Hippocampal formation (tissue), 2 donors: ENCODE measurements around the gene GALNT9.

ENCODE experiments used
- DNase-seq, 2 donors: peaks; one replicate each; lab custom pipeline; 2025; lab: John Stamatoyannopoulos, UW

Gene GALNT9

DNA sequence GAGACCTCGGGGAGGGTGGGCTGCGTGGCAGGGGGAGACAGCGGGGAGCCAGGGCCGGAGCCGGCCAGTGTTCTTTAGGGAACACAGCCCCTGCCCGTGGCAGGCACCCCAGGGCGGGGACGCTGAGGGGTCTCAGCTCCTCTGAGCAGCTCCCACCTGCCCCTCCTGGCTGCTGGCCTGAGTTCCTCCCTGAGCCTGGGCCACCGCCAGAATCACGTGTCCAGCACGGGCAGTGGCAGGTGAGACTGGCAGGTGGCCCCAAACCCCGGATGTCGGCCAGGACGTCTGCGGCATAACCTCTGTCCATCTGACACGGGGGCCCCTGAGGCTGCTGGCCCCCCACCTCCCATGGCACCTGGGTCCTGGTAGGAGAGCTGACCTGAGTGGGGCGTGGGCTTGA, 160.0 kb downstream of the GALNT9 start:
- no peak for DNase-seq

DNA sequence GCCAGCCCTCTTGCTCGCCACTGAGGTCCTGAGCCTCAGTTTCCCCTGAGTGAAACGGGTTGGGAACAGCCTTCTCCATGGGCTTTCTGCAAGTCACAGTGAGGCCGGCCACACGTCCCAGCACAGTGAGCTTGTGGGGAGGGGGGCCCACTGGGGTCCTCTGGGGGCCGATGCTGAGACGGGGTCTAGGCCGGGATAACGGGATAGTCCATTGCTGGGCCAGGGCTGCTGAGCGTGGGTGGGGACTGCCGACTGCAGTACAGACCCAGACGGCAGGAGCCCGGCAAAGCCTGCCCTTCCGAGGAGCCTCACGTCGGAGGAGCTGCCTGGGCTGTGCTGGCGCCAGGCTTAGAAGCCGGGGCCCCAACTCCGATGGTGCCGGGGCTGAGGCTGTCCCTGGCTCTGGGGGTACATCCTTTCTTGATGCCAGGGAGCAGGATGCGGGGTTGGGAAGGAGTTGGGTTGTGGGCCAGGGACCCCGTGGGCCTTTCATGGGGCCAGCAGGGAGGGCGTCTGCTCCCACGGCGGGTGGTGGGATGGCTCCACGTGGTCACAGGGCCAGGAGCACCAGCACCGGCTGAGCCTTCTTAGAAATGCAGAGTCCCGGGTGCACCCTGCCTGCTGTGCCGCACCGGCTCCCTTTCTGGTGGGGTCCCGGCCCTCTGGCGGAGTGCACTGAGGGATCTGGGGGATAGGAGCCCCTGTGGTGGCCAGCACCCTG, 160.9 kb downstream of the GALNT9 start:
- DNase-seq = no peak

DNA sequence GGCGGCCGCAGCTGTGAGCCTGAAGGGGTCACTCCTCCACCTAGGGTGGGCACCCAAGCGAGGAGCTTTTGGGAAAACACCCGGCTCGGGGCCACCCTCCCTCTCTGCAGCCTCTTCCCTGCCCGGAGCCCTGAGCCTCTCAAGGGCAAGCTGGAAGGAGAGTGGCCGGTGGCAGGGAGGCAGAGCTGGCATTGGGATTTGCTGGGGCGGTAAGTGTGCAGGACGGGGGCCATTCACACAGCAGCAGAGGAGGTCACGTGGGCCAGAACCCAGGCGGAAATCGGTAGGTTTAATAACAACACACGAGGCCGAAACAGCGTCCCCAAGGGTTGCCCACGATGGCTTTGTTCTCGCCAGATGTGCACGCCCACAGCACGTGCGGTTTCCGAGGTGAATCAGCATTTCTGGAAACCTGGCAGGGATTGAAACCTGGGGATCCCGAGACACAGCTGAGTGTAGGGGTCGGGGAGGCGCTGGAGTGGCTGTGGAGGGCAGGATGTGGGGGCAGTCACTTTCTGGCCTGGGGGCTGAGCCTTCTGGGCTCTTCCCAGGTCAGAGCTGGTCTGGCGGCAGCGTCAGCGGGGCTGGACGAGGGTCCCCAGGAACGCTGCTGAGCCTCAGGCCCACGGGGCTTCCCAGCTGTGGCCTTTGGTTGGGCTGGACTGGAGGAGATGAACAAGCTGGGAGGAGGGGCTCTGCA, 161.6 kb downstream of the GALNT9 start:
- DNase-seq = no peak

DNA sequence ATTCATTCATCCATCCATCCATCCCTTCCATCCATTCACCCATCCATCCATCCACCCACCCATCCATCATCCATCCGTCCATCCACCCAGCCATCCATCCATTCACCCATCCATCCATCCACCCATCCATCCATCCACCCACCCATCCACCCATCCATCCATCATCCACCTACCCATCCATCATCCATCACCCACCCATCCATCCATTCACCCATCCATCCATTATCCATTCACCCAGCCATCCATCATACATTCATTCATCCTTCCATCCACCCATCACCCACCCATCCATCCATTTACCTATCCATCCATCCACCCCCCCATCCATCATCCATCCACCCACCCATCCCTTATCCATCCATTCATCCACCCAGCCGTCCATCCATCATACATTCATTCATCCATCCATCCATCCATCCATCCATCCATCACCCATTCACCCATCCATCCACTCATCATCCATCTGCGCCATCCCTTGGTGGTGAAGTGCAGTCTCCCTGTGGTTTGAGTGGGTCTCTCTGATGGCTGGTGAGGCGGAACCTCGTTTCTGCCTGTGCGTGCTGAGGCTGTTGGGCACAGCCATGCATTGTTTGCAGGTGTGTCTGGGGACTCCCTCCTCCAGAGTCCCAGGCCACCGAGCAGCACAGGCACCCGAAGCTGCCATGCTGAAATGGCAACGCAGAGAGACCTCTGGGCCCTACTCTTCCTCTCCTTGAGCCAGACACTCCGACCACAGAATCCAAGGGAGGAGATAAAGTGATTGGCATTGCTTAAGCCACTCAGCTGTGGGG, 162.4 kb downstream of the GALNT9 start:
- DNase-seq = no peak

DNA sequence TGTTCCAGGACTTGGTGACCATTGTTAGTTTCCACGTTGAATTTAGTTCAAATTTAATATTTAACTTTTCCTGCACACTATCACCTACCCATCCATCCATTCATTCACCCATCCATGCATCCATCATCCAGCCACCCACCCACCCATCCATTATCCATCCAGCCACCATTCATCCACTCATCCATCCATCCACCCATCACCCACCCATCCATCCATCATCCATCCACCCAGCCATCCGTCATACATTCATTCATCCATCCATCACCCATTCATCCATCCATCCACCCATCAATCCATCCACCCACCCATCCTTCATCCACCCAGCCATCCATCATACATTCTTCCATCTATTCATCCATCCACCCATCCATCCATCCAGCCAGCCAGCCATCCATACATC, 163.3 kb downstream of the GALNT9 start:
- no peak for DNase-seq

DNA sequence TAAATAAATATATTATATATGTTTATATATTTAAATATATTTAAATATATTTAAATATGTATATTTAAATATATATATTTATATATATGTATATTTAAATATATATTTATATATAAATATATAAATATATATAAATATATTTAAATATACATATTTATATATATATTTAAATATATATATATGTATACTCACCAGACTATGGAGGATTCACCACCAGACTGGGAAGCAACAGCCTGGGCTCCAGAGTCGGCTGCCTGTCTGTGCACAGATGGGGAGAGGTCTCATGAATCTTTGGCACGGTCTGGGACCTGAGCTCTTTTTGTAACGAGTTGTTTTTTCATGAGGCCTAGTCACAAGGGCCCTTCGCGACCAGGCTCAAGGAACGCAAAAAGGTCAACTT, 163.8 kb downstream of the GALNT9 start:
- DNase-seq = no peak

DNA sequence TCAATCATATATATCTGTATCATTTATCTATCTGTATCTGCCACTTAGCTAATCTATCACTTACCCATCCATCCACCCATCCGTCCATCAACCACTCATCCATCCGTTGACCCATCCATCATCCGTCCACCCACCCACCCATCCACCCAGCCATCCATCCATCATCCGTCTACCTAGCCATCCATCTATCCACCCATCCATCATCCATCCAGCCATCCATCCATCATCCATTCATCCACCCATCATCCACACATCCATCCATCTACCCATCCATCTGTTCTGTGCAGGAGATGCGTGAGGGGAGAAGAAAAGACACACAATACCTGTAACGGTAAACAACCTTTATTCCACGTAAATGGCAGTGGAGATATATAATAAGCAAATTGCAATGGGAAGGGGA, 165.0 kb downstream of the GALNT9 start:
- DNase-seq = no peak

DNA sequence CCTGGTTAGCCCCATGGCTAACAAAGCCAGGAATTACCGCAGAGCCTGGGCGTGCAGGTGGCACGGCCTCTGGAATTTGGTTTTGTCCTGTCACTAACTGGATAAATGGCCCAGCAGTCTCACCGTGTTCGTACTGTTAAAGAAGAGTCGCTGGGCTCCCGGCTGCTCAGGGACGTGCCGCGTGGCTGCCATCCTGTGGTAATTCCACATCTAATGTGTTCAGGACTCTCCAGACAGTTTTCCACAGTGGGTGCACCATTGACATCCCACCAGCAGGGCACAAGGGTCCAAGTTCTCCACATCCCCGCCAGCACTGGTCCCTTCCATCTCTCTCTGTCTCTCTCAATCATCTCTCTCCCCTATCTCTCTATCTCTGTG, 165.5 kb downstream of the GALNT9 start:
- no peak for DNase-seq

DNA sequence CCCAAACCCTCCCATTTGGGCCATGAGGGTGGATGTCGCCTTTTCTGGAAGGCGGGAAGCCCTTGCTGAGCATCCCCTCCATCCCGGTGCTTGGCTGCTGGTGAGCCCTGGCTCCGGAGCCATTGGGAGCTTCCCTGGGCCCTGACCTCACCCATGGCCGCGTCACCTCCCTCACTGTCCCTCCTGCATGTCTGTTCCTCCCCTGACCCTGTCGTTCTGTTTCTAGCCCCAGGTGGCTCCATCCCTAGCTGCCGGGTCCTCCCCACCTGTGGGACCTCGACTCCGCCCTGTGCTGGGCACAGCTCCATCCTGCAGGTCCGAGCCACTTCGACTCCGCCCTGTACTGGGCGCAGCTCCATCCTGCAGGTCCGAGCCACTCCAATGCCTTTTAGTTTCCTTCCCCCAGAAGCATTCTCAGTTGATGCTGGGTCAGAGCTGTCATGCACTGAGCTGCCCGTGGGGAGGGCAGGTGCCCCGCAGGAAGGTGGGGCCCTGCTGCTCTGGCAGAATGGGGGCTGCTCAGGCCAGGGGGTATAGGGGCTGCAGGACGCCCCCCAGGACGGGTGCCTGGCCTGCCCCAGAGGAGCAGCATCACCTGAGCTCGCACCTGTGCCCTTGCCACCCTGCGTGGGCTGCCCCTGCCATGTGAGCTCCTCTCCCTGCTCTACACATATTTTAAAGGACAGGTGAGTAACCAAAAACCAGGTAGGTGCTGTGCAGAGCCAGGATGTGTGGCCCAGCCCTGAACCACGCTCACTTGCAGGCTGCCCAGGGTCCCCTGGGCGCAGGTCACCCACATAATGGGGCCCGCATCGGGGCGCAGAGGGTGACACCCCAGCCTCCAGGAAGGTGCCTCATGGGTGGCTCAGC, 166.1 kb downstream of the GALNT9 start:
- DNase-seq = no peak

DNA sequence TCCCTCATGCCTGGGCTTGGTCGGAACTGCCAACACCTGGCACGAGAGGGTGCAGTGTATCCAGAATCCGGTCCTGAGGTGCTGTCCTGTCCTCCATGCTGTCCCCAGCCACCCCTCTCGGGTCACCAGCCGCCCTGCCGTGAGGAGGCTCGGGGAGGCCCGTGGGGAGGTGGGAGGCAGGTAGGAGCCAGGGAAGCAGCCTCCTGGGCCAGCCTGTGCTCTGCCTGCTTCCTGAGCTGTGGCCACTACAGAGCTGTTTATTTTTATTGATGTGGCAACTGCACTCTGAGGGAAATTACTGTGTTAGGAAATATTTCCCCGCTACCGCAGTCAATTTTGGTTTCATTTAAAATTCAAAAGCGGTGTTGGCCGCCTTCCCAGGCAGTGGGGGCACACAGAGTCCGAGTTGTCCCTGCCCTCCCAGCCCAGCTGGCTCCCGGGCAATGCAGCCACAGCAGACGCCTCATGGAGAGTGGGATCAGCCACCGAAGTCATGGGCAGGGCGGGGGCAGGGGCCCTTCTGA, 166.8 kb downstream of the GALNT9 start:
- peak in 1 of 2 donors; percentile 12 for DNase-seq

DNA sequence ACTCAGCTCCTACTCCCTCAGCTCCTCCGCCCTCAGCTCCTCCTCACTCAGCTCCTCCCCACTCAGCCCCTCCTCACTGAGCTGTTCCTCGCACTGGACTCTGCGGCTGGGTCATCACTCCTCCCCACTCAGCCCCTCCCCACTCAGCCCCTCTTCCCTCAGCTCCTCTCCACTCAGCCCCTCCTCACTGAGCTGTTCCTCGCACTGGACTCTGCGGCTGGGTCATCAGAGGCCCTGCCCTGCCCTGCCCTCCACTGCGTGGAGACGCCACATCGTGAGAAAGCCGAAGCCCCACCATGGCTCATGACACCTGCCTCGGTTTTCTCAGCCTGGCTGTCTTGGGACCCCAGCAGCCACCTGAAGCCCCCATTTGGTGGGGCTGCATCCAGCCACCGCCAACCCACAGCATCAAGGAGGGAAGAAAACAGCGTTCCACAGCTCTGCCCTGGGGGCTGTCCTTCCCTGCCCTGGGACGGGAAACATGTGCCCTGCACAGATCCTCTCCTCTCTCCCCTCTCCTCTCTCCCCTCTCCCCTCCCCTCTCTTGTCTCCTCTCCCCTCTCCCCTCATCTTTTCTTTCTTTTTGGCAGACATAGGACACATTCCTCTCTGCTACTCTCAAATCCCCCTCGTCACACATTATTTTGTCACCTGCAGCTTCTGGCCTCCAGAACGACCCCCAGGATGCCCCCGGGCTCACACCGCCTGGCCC, 167.4 kb downstream of the GALNT9 start:
- DNase-seq = no peak

DNA sequence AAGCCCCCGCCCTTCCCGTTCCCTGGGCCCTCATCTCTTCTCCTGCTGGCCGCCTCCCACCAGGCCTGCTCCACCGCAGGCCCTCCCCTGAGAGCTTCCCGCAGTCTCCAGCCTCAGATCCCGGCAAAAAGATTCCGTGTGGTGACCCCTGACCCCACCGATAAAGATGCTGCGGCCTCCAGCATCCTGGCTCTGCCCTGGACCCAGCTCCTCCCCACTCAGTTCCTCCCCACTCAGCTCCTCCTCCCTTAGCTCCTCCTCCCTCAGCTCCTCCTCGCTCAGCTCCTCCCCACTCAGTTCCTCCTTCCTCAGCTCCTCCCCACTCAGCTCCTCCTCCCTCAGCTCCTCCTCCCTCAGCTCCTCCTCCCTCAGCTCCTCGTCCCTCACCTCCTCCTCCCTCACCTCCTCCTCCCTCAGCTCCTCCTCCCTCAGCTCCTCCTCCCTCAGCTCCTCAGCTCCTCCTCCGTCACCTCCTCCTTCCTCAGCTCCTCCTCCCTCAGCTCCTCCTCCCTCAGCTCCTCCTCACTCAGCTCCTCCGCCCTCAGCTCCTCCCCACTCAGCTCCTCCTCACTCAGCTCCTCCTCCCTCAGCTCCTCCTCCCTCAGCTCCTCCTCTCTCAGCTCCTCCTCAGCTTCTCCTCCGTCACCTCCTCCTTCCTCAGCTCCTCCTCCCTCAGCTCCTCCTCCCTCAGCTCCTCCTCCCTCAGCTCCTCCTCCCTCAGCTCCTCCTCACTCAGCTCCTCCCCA, 168.2 kb downstream of the GALNT9 start:
- DNase-seq = no peak

DNA sequence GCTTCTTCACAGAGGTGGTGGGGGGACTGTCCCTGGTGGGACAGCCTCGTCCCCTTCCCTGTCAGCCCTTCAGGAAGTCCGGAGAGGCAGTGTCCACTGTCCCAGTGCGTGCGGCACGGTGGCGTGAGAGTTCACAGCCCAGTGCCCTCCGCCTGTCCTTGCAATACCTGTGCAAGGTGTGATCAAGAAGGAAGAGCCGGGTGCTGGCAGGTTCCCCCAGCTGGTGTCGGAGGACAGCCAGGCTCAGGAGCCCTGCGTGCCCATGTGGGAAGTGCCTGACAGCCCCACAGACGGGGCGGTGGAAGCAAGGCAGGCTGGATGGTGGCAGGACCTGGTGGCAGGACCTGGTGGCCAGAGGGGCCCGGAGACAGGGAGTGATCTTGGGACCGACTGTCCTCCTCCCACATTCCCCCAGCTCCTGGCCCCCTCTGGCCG, 168.8 kb downstream of the GALNT9 start:
- no peak for DNase-seq

DNA sequence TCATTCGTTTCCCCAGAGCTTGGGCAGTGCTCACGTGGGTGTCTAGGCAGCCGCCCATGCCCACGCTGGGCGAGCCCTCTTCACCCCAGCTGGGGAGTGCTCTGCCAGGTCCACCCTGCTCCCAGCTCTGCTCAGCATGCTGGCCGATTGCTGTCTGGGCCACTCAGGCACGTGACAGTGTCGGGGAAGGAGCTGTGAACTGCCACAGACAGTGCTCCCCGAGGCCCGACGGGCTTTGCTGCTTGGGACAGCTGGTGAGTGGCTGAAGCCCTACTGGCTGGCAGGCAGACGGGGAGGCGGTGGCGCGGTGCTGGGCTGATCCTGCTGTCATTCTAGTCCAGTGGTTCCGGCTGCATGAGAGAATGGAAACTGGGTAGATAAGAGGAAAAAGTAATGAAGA, 169.4 kb downstream of the GALNT9 start:
- DNase-seq = no peak

DNA sequence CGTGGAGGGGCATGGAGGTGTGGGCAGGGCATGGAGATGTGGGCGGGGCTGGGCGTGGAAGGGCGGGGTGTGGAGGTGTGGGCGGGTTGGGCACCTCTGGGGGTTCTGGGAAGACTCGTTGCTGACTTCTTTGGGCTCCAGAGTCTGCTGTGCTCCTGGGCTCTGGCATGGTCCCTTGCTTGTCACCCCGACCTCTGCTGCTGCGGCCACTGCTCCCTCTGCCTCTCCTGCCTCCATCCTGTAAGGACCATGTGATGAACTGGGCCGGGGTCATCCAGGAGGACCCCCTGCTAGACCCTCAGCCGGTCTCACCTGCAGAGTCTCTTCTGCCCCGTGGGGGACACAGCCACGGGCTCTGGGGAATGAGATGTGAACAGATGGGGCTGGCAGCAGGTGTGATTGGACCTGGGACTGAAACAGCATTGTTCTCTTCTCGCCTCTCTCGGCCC, 169.8 kb downstream of the GALNT9 start:
- DNase-seq = no peak

DNA sequence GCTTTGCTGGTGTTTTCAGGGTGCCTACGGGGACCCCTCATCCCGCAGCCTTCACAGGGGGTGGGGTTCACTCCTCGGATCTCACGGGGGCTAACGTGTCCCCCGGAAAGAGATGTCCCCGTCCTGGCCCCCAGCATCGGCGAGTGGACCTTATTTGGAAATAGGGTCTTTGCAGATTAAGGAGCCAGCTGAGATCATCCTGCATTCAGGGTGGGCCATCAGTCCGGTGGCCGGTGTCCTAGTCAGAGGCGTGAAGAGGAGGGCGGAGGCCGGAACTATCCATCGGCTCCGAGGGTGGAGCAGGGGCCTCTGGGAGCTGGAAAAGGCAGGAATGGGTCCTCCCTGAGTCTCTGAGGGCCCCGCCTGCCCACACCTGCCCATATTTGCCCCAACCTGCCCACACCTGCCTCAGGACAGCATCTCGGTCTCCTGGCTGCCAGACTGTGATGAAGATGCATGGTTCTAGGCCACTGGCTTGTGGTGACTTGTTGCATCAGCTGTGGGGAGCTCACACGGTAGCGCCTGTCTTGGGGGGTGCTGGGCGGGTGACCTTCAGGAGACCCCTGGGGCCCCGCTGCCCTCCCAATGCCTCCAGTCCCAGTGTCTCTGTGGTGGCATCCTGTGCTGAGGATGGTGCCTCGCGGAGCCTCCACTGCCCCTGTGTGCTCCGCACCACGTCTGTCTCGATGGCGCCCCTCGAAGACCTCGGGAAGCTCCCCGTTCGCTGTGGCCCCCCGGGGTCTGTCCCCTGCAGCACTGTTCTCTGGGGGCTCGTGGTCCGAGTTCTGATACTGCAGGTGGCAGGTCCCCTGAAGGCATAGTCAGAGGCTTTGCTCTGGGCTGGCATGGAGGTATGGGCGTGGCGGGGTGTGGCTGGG, 170.5 kb downstream of the GALNT9 start:
- no peak for DNase-seq

DNA sequence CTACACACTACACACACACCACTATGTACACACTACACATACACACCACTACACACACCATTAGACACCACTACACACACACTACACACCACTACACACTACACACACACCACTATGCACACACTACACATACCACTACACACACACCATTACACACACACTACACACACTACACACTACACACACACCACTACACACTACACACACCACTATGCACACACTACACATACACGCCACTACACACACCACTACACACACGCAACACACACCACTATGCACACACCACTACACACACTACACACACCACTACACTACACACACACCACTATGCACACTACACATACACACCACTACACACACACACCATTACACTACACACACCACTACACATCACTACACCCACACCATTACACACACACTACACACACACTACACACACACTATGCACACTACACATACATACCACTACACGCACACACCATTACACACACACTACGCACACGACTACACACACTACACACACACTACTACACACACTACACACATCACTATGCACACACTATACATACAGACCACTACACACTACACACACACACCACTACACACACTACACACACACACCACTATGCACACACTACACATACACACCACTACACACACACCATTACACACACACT, 171.5 kb downstream of the GALNT9 start:
- DNase-seq = no peak

DNA sequence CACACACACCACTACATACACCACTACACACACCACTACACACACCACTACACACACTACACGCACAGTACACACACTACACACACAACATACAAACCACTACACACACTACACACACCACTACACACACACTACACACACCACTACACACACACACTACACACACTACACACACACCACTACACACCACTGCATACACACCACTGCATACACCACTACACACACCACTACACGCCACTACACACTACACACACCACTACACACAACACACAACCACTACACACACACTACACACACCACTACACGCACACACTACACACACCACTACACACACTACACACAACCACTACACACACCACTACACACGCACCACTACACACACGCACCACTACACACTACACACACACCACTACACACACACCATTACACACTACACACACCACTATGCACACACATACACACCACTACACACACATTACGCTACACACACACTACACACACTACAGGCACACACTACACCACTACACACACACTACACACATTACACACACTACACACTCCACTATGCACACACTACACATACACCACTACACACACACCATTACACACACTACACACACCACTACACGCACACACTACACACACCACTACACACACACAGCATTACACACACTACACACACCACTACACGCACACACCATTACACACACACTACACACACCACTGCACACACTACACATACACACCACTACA, 172.6 kb downstream of the GALNT9 start:
- DNase-seq = no peak
